PC-9 (cell line): Measurements from ENCODE around the gene DHFR2.

Experiments used
- CTCF ChIP-seq: fragments of 200-600 bp; sonication (generic); conservative IDR thresholded peaks from 2 replicates; pipeline ENCODE4 v1.6.1; 2017; ENCODE audit warnings: mixed run types, antibody characterized with exemption, mild to moderate bottlenecking, moderate library complexity
- EZH2 ChIP-seq: fragments of 200-600 bp; sonication (generic); IDR thresholded peaks from 2 replicates; pipeline ENCODE4 v1.8.0; 2017; ENCODE audit warnings: antibody characterized with exemption, low read depth

- no peak for TF ChIP-seq CTCF
- TF ChIP-seq EZH2 = no peak
These were observed 3.2 kb upstream of the DHFR2 start for GRCh38 chr3:94065819-94066480.
